GM21737 (cell line): ENCODE data around the gene PYM1.
"Not testable (repeated sequence)": the region's sequence is repeated elsewhere in the genome, so short reads cannot be mapped to it uniquely, and the experiment has no call there.

ENCODE experiments used
- ATAC-seq: cut with Tn5 transposase; IDR thresholded peaks from one replicate; pipeline ENCODE4 v1.9.1; 2021; ENCODE audit warnings: mild to moderate bottlenecking, moderate library complexity; ENCODE audit not compliant: unreplicated experiment

PYM1 gene

GRCh38 chr12:55940065-55940732, 12.5 kb upstream of the PYM1 start:
- ATAC-seq = peak; percentile 92

GRCh38 chr12:55938826-55939501, 11.3 kb upstream of the PYM1 start:
- ATAC-seq = no peak

- ATAC-seq = no peak
These were observed 10.3 kb upstream of the PYM1 start for GRCh38 chr12:55937981-55938380.

- no peak for ATAC-seq
These were observed 8.1 kb upstream of the PYM1 start for GRCh38 chr12:55935738-55936151.

GRCh38 chr12:55934773-55935172, 7.1 kb upstream of the PYM1 start:
- no peak for ATAC-seq

GRCh38 chr12:55933799-55934742, 6.4 kb upstream of the PYM1 start:
- no peak for ATAC-seq

GRCh38 chr12:55933169-55933798, 5.6 kb upstream of the PYM1 start:
- ATAC-seq = no peak

- no peak for ATAC-seq
These were observed 4.8 kb upstream of the PYM1 start for GRCh38 chr12:55932551-55932910.

GRCh38 chr12:55931780-55932550, 4.3 kb upstream of the PYM1 start:
- no peak for ATAC-seq

- no peak for ATAC-seq
These were observed 3.7 kb upstream of the PYM1 start for GRCh38 chr12:55931317-55931779.

- ATAC-seq = no peak
These were observed 3.1 kb upstream of the PYM1 start, which contains the start of gene DGKA for GRCh38 chr12:55930771-55931316. Gene DGKA (plus strand): TSS chr12:55931162. CDS start chr12:55936504, 5,342 bp downstream.

GRCh38 chr12:55929306-55929791, 1.7 kb upstream of the PYM1 start:
- ATAC-seq = peak; percentile 37

- ATAC-seq = peak; percentile 41
These were observed 731 bp downstream of the PYM1 start for GRCh38 chr12:55926738-55927587.

- ATAC-seq = no peak
These were observed 1.6 kb downstream of the PYM1 start for GRCh38 chr12:55925870-55926737.

GRCh38 chr12:55925371-55925770, 2.3 kb downstream of the PYM1 start:
- ATAC-seq = no peak

GRCh38 chr12:55923648-55924047, 4.0 kb downstream of the PYM1 start:
- not testable (repeated sequence) for ATAC-seq

- ATAC-seq = no peak
These were observed 5.6 kb downstream of the PYM1 start for GRCh38 chr12:55922126-55922525.

- ATAC-seq = not testable (repeated sequence)
These were observed 8.7 kb downstream of the PYM1 start for GRCh38 chr12:55919032-55919431.
